Neural progenitor cell (in vitro differentiated cells): ENCODE data around the gene PTPRG. TPM values are rescaled to one million over a fixed set of nuclear protein-coding genes. Genes with fewer than 3 reads are reported as not detected.
A peak's percentile ranks its signal among the peaks of the same experiment; 100 is the strongest.

Experiments
- DNase-seq: peaks from one replicate; pipeline ENCODE4 v3.0.0-alpha.2; 2016; ENCODE audit warnings: low spot score
- H2AFZ ChIP-seq: fragments of 200-600 bp; sonication (generic); replicated peaks from 2 replicates; pipeline ENCODE4 v1.6.1; 2016; ENCODE audit warnings: antibody characterized with exemption
- H3F3A ChIP-seq: fragments of 200-600 bp; sonication (generic); 2 replicates; pipeline ENCODE4 v1.6.1; 2016; ENCODE audit warnings: antibody characterized with exemption, low read depth
- H3K27ac ChIP-seq: fragments of 200-600 bp; sonication (generic); 2 replicates; pipeline ENCODE4 v1.5.1; 2016; ENCODE audit warnings: mild to moderate bottlenecking
- H3K27me3 ChIP-seq: fragments of 200-600 bp; sonication (generic); 2 replicates; pipeline ENCODE4 v1.6.1; 2016; ENCODE audit warnings: mild to moderate bottlenecking, moderate library complexity
- H3K36me3 ChIP-seq: fragments of 200-600 bp; sonication (generic); 2 replicates; pipeline ENCODE4 v1.5.1; 2016
- H3K4me1 ChIP-seq: fragments of 200-600 bp; sonication (generic); 2 replicates; pipeline ENCODE4 v1.6.1; 2016; ENCODE audit warnings: mixed run types
- H3K4me2 ChIP-seq: fragments of 200-600 bp; sonication (generic); 2 replicates; pipeline ENCODE4 v1.6.1; 2016
- H3K4me3 ChIP-seq: fragments of 200-600 bp; sonication (generic); 2 replicates; pipeline ENCODE4 v1.5.1; 2016
- H3K79me2 ChIP-seq: fragments of 200-600 bp; sonication (generic); 2 replicates; pipeline ENCODE4 v1.6.1; 2016; ENCODE audit warnings: low read depth
- H3K9ac ChIP-seq: fragments of 200-600 bp; sonication (generic); 2 replicates; pipeline ENCODE4 v1.6.1; 2016
- H3K9me3 ChIP-seq: fragments of 200-600 bp; sonication (generic); 2 replicates; pipeline ENCODE4 v1.5.1; 2016; ENCODE audit warnings: low read depth
- H4K20me1 ChIP-seq: fragments of 200-600 bp; sonication (generic); 2 replicates; pipeline ENCODE4 v1.6.1; 2016; ENCODE audit warnings: low read depth
- H3K27ac Mint-ChIP-seq: 3 replicates; pipeline ENCODE4 v1.8.0; 2021; ENCODE audit warnings: mixed read lengths
- H3K27me3 Mint-ChIP-seq: 2 replicates; pipeline ENCODE4 v1.8.0; 2022; ENCODE audit warnings: low read depth, mild to moderate bottlenecking, inconsistent platforms, moderate library complexity, mixed read lengths; ENCODE audit not compliant: insufficient read depth
- H3K36me3 Mint-ChIP-seq: 3 replicates; pipeline ENCODE4 v1.8.0; 2021; ENCODE audit warnings: mixed read lengths
- H3K4me1 Mint-ChIP-seq: 3 replicates; pipeline ENCODE4 v1.8.0; 2021; ENCODE audit warnings: mixed read lengths
- H3K4me3 Mint-ChIP-seq: 3 replicates; pipeline ENCODE4 v1.8.0; 2021; ENCODE audit warnings: mild to moderate bottlenecking, moderate library complexity, mixed read lengths
- H3K9me3 Mint-ChIP-seq: 3 replicates; pipeline ENCODE4 v1.8.0; 2020; ENCODE audit warnings: mixed read lengths
- CTCF ChIP-seq: fragments of 200-600 bp; sonication (generic); IDR thresholded peaks from 2 replicates; pipeline ENCODE4 v1.5.1; 2017; ENCODE audit warnings: antibody characterized with exemption, mild to moderate bottlenecking
- EZH2 ChIP-seq: fragments of 200-600 bp; sonication (generic); IDR thresholded peaks from 2 replicates; pipeline ENCODE4 v1.6.1; 2017; ENCODE audit warnings: antibody characterized with exemption, mild to moderate bottlenecking, moderate library complexity
- EZH2phosphoT487 ChIP-seq: fragments of 200-600 bp; sonication (generic); IDR thresholded peaks from 2 replicates; pipeline ENCODE4 v1.6.1; 2017; ENCODE audit warnings: antibody characterized with exemption
- total RNA-seq: library from RNA; depleted of rRNA; stranded (reverse); fragments of >200 nt; gene quantifications from 2 replicates; pipeline ENCODE4 v1.2.3, GENCODE V29; 2015; ENCODE audit warnings: low replicate concordance

PTPRG gene
- total RNA-seq, 1 donor from 2014 or later, result 65.3 TPM

GRCh38 chr3:62145086-62145757, 583.9 kb downstream of the PTPRG start:
- TF ChIP-seq EZH2 (no peak), CTCF (no peak), EZH2phosphoT487 (no peak)
- H3K9me3 Mint-ChIP-seq, result no peaks in the 10 kb centered on the region
- no peak overlapping the region for H3K4me2 ChIP-seq

GRCh38 chr3:62149539-62149938, 588.2 kb downstream of the PTPRG start:
- TF ChIP-seq EZH2phosphoT487 (no peak), CTCF (no peak), EZH2 (no peak)
- Mint-ChIP-seq H3K4me1 (peaks cover 8% of the 10 kb centered on the region), H3K36me3 (no peaks in the 10 kb centered on the region), H3K9me3 (no peaks in the 10 kb centered on the region), H3K27ac (peak overlapping the region; percentile 15), H3K4me3 (no peak overlapping the region), H3K27me3 (peaks cover 10% of the 10 kb centered on the region)
- Histone ChIP-seq H3K9ac (no peak overlapping the region), H3F3A (no peaks in the 10 kb centered on the region), H3K9me3 (no peaks in the 10 kb centered on the region), H3K27ac (no peak overlapping the region), H3K79me2 (no peaks in the 10 kb centered on the region), H3K4me3 (no peak overlapping the region), H4K20me1 (peaks cover 3% of the 10 kb centered on the region), H3K4me2 (no peak overlapping the region), H2AFZ (no peak overlapping the region), H3K36me3 (no peaks in the 10 kb centered on the region), H3K27me3 (no peaks in the 10 kb centered on the region), H3K4me1 (no peaks in the 10 kb centered on the region)
- DNase-seq, result no peak

More at GRCh38 chr3:62145086-62145757, 583.9 kb downstream of the PTPRG start:
- Histone ChIP-seq H4K20me1 (no peaks in the 10 kb centered on the region), H3K36me3 (no peaks in the 10 kb centered on the region), H3K9ac (no peak overlapping the region), H3K27me3 (no peaks in the 10 kb centered on the region), H2AFZ (no peak overlapping the region), H3K4me1 (no peaks in the 10 kb centered on the region), H3K79me2 (no peaks in the 10 kb centered on the region), H3F3A (no peaks in the 10 kb centered on the region), H3K27ac (no peak overlapping the region), H3K4me3 (no peak overlapping the region), H3K9me3 (no peaks in the 10 kb centered on the region)
- Mint-ChIP-seq H3K27ac (no peak overlapping the region), H3K36me3 (peaks cover 5% of the 10 kb centered on the region), H3K4me1 (peaks cover 14% of the 10 kb centered on the region), H3K27me3 (peaks cover 10% of the 10 kb centered on the region), H3K4me3 (no peak overlapping the region)
- no peak for DNase-seq

- Mint-ChIP-seq H3K27ac (no peak overlapping the region), H3K4me3 (no peak overlapping the region), H3K9me3 (no peaks in the 10 kb centered on the region), H3K36me3 (no peaks in the 10 kb centered on the region), H3K4me1 (peaks cover 9% of the 10 kb centered on the region), H3K27me3 (peaks cover 10% of the 10 kb centered on the region)
- Histone ChIP-seq H4K20me1 (peaks cover 3% of the 10 kb centered on the region), H3K4me3 (no peak overlapping the region), H3K27me3 (no peaks in the 10 kb centered on the region), H3K4me2 (no peak overlapping the region), H3K79me2 (no peaks in the 10 kb centered on the region), H3K36me3 (no peaks in the 10 kb centered on the region), H3K4me1 (no peaks in the 10 kb centered on the region), H2AFZ (no peak overlapping the region), H3K9ac (no peak overlapping the region), H3K9me3 (no peaks in the 10 kb centered on the region), H3F3A (no peaks in the 10 kb centered on the region), H3K27ac (no peak overlapping the region)
- DNase-seq, result no peak
- TF ChIP-seq EZH2 (no peak), EZH2phosphoT487 (no peak), CTCF (no peak)
Measured at GRCh38 chr3:62149962-62150361, 588.6 kb downstream of the PTPRG start.
